ENCODE data around the gene DDX10.

The DDX10 gene

GRCh38 chr11:108654994-108655631, 9.8 kb upstream of the DDX10 start:
- Histone ChIP-seq H3K9ac (ENCODE audit: low read depth, low read length) (no peak overlapping the region), H3K27me3 (ENCODE audit: control insufficient read depth, insufficient read depth, low read length) (no peaks in the 10 kb centered on the region), H3K27ac (ENCODE audit: low read depth, low read length) (no peak overlapping the region), H3K4me1 (ENCODE audit: control insufficient read depth, insufficient read depth, low read length) (no peaks in the 10 kb centered on the region), H3K9me3 (ENCODE audit: control insufficient read depth, insufficient read depth, low read length) (no peaks in the 10 kb centered on the region), H3K36me3 (ENCODE audit: control insufficient read depth, insufficient read depth, low read length) (no peaks in the 10 kb centered on the region), H3K4me3 (ENCODE audit: low read depth, low read length) (no peak overlapping the region)

GRCh38 chr11:108662700-108663099, 2.2 kb upstream of the DDX10 start:
- H3K4me3 ChIP-seq (ENCODE audit: low read depth, low read length) = no peak overlapping the region
- H3K27ac ChIP-seq (ENCODE audit: low read depth, low read length) = no peak overlapping the region
- H3K9me3 ChIP-seq (ENCODE audit: control insufficient read depth, insufficient read depth, low read length) = no peaks in the 10 kb centered on the region
- H3K9ac ChIP-seq (ENCODE audit: low read depth, low read length) = no peak overlapping the region
- peaks cover 12% of the 10 kb centered on the region for H3K36me3 ChIP-seq (ENCODE audit: control insufficient read depth, insufficient read depth, low read length)
- peaks cover 8% of the 10 kb centered on the region; the same call in 1 of the 2 replicates for H3K4me1 ChIP-seq (ENCODE audit: control insufficient read depth, insufficient read depth, low read length)
- no peaks in the 10 kb centered on the region for H3K27me3 ChIP-seq (ENCODE audit: control insufficient read depth, insufficient read depth, low read length)

GRCh38 chr11:108663154-108663877, 1.6 kb upstream of the DDX10 start:
- H3K4me1 ChIP-seq (ENCODE audit: control insufficient read depth, insufficient read depth, low read length) = peaks cover 8% of the 10 kb centered on the region; the same call in 1 of the 2 replicates
- H3K36me3 ChIP-seq (ENCODE audit: control insufficient read depth, insufficient read depth, low read length) = peaks cover 17% of the 10 kb centered on the region
- no peaks in the 10 kb centered on the region for H3K27me3 ChIP-seq (ENCODE audit: control insufficient read depth, insufficient read depth, low read length)
- no peak overlapping the region for H3K9ac ChIP-seq (ENCODE audit: low read depth, low read length)
- no peaks in the 10 kb centered on the region for H3K9me3 ChIP-seq (ENCODE audit: control insufficient read depth, insufficient read depth, low read length)
- no peak overlapping the region for H3K4me3 ChIP-seq (ENCODE audit: low read depth, low read length)
- H3K27ac ChIP-seq (ENCODE audit: low read depth, low read length) = no peak overlapping the region

- Histone ChIP-seq H3K9me3 (ENCODE audit: control insufficient read depth, insufficient read depth, low read length) (no peaks in the 10 kb centered on the region), H3K27ac (ENCODE audit: low read depth, low read length) (no peak overlapping the region), H3K4me3 (ENCODE audit: low read depth, low read length) (no peak overlapping the region), H3K36me3 (ENCODE audit: control insufficient read depth, insufficient read depth, low read length) (peaks cover 21% of the 10 kb centered on the region), H3K27me3 (ENCODE audit: control insufficient read depth, insufficient read depth, low read length) (no peaks in the 10 kb centered on the region), H3K9ac (ENCODE audit: low read depth, low read length) (no peak overlapping the region), H3K4me1 (ENCODE audit: control insufficient read depth, insufficient read depth, low read length) (peaks cover 8% of the 10 kb centered on the region)
These were observed 1.5 kb downstream of the DDX10 start for GRCh38 chr11:108666373-108666772.

GRCh38 chr11:108669286-108669685, 4.4 kb downstream of the DDX10 start:
- Histone ChIP-seq H3K27me3 (ENCODE audit: control insufficient read depth, insufficient read depth, low read length) (no peaks in the 10 kb centered on the region), H3K27ac (ENCODE audit: low read depth, low read length) (no peak overlapping the region), H3K36me3 (ENCODE audit: control insufficient read depth, insufficient read depth, low read length) (peaks cover 21% of the 10 kb centered on the region), H3K9me3 (ENCODE audit: control insufficient read depth, insufficient read depth, low read length) (no peaks in the 10 kb centered on the region), H3K9ac (ENCODE audit: low read depth, low read length) (no peak overlapping the region), H3K4me1 (ENCODE audit: control insufficient read depth, insufficient read depth, low read length) (peaks cover 8% of the 10 kb centered on the region), H3K4me3 (ENCODE audit: low read depth, low read length) (no peak overlapping the region)

- H3K27ac ChIP-seq (ENCODE audit: low read depth, low read length) = no peak overlapping the region
- H3K9ac ChIP-seq (ENCODE audit: low read depth, low read length) = no peak overlapping the region
- no peak overlapping the region for H3K4me3 ChIP-seq (ENCODE audit: low read depth, low read length)
- no peaks in the 10 kb centered on the region for H3K9me3 ChIP-seq (ENCODE audit: control insufficient read depth, insufficient read depth, low read length)
- H3K4me1 ChIP-seq (ENCODE audit: control insufficient read depth, insufficient read depth, low read length) = peaks cover 5% of the 10 kb centered on the region
- H3K36me3 ChIP-seq (ENCODE audit: control insufficient read depth, insufficient read depth, low read length) = peaks cover 23% of the 10 kb centered on the region
- H3K27me3 ChIP-seq (ENCODE audit: control insufficient read depth, insufficient read depth, low read length) = no peaks in the 10 kb centered on the region
These were observed 4.8 kb downstream of the DDX10 start for GRCh38 chr11:108669711-108670110.

GRCh38 chr11:108670451-108670850, 5.6 kb downstream of the DDX10 start:
- Histone ChIP-seq H3K4me3 (ENCODE audit: low read depth, low read length) (no peak overlapping the region), H3K27me3 (ENCODE audit: control insufficient read depth, insufficient read depth, low read length) (no peaks in the 10 kb centered on the region), H3K36me3 (ENCODE audit: control insufficient read depth, insufficient read depth, low read length) (peaks cover 30% of the 10 kb centered on the region), H3K9ac (ENCODE audit: low read depth, low read length) (no peak overlapping the region), H3K27ac (ENCODE audit: low read depth, low read length) (no peak overlapping the region), H3K9me3 (ENCODE audit: control insufficient read depth, insufficient read depth, low read length) (no peaks in the 10 kb centered on the region), H3K4me1 (ENCODE audit: control insufficient read depth, insufficient read depth, low read length) (peaks cover 5% of the 10 kb centered on the region)

GRCh38 chr11:108672113-108672512, 7.2 kb downstream of the DDX10 start:
- Histone ChIP-seq H3K27ac (ENCODE audit: low read depth, low read length) (no peak overlapping the region), H3K4me3 (ENCODE audit: low read depth, low read length) (no peak overlapping the region), H3K9ac (ENCODE audit: low read depth, low read length) (no peak overlapping the region), H3K27me3 (ENCODE audit: control insufficient read depth, insufficient read depth, low read length) (no peaks in the 10 kb centered on the region), H3K9me3 (ENCODE audit: control insufficient read depth, insufficient read depth, low read length) (no peaks in the 10 kb centered on the region), H3K4me1 (ENCODE audit: control insufficient read depth, insufficient read depth, low read length) (no peaks in the 10 kb centered on the region; the same call in 1 of the 2 replicates), H3K36me3 (ENCODE audit: control insufficient read depth, insufficient read depth, low read length) (peaks cover 41% of the 10 kb centered on the region)

GRCh38 chr11:108672786-108673185, 7.9 kb downstream of the DDX10 start:
- no peak overlapping the region for H3K4me3 ChIP-seq (ENCODE audit: low read depth, low read length)
- H3K4me1 ChIP-seq (ENCODE audit: control insufficient read depth, insufficient read depth, low read length) = no peaks in the 10 kb centered on the region; the same call in 1 of the 2 replicates
- peaks cover 41% of the 10 kb centered on the region for H3K36me3 ChIP-seq (ENCODE audit: control insufficient read depth, insufficient read depth, low read length)
- no peak overlapping the region for H3K9ac ChIP-seq (ENCODE audit: low read depth, low read length)
- no peaks in the 10 kb centered on the region for H3K27me3 ChIP-seq (ENCODE audit: control insufficient read depth, insufficient read depth, low read length)
- H3K27ac ChIP-seq (ENCODE audit: low read depth, low read length) = no peak overlapping the region
- H3K9me3 ChIP-seq (ENCODE audit: control insufficient read depth, insufficient read depth, low read length) = no peaks in the 10 kb centered on the region

GRCh38 chr11:108679045-108679444, 14.2 kb downstream of the DDX10 start:
- no peak overlapping the region for H3K4me3 ChIP-seq (ENCODE audit: low read depth, low read length)
- no peaks in the 10 kb centered on the region for H3K9me3 ChIP-seq (ENCODE audit: control insufficient read depth, insufficient read depth, low read length)
- no peaks in the 10 kb centered on the region for H3K27me3 ChIP-seq (ENCODE audit: control insufficient read depth, insufficient read depth, low read length)
- H3K27ac ChIP-seq (ENCODE audit: low read depth, low read length) = no peak overlapping the region
- H3K36me3 ChIP-seq (ENCODE audit: control insufficient read depth, insufficient read depth, low read length) = peaks cover 69% of the 10 kb centered on the region
- no peak overlapping the region for H3K9ac ChIP-seq (ENCODE audit: low read depth, low read length)
- H3K4me1 ChIP-seq (ENCODE audit: control insufficient read depth, insufficient read depth, low read length) = no peaks in the 10 kb centered on the region

- Histone ChIP-seq H3K4me1 (ENCODE audit: control insufficient read depth, insufficient read depth, low read length) (no peaks in the 10 kb centered on the region), H3K27me3 (ENCODE audit: control insufficient read depth, insufficient read depth, low read length) (no peaks in the 10 kb centered on the region), H3K4me3 (ENCODE audit: low read depth, low read length) (no peak overlapping the region), H3K36me3 (ENCODE audit: control insufficient read depth, insufficient read depth, low read length) (peaks cover 61% of the 10 kb centered on the region), H3K9me3 (ENCODE audit: control insufficient read depth, insufficient read depth, low read length) (no peaks in the 10 kb centered on the region), H3K9ac (ENCODE audit: low read depth, low read length) (no peak overlapping the region), H3K27ac (ENCODE audit: low read depth, low read length) (no peak overlapping the region)
These were observed 15.4 kb downstream of the DDX10 start for GRCh38 chr11:108680271-108680670.
